HS-27A (cell line): ENCODE data around the gene ELMO1.

ENCODE experiments used
- DNase-seq: peaks from one replicate; pipeline ENCODE4 v3.0.0-alpha.2; 2012; ENCODE audit warnings: low read depth, missing footprints

Gene ELMO1

DNA sequence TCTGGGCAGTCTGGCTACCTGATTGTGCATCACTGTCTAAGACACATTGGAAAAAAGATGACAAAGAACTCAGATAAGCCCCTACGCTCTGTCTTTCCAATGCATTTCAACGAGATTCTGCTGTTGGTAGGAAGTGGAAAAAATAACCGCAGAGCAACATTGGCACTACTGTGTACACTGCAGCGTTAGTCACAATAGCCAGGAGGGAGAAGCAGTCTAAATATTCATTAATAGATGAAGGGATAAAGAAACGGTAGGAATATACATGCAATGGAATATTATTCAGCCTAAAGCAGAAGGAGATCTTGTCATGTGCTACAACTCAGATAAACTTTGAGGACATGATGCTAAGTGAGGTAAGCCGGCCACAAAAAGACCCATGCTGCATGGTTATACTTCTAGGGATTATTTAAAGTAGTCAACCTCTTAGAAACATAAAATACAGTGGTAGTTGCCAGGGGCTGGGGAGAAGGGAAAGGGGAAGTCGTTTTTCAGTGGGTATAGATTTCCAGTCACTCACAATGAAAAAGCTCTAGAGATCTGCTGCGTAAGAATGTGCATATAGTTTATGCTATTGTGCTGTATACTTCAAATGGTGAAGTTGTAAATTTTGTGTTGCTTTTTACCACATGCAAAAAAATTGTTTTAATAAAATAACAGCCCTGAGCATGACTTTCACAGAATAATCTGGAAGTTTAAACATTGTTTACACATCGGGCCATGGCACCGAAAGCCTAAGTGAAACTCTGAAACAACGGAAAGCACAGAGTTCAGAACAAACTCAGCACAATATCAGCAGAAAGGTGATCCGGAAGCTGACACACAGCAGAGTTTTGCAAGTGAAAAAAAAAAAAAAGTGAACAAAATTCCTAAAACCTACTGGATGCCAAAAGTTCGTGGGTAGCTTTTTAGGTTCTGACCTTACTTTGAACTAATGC lies 40.1 kb downstream of the ELMO1 start:
- no peak for DNase-seq

DNA sequence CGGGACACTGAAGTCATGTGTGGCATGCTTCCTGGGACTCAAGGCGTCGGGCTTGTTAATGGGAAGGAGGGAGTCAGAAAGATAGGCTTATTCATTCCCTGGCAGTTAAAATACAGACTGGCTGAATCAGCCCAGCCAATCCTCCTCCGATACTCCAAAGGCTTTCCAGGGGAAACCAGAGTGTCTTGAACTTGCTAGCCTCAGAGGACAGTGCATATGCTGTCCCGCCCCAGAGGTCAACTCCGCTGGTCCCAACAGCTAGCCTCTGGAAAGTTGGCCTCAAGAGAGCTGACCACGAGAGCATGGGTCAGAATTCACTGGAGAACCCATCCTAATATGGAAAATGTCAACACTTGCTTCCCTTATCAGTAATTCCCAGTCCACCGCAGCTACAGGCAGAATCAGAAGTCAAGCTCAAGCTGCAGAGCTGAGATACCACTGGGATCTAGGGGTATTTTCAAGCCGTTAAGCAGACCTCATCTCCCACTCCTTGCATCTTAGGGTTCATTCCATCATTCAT lies 43.0 kb downstream of the ELMO1 start:
- no peak for DNase-seq

DNA sequence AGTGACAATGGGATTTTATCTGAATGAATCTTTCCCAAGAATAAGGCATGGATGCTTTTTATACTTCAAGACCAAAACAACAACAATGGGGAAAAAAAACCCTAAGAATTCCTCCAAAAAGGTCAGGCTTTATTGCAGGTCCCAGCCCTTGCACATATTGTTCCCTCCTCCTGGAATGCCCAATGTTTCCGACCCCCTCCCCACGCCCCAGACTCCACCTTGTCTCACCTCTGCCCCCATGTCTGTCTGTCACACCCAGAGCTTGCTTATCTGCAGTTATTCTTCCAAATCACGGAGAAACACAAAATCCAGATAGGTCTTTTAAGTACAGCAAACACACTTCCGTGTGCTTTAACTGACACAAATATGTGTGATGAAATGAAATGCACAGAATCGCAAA lies 43.5 kb downstream of the ELMO1 start:
- no peak for DNase-seq

DNA sequence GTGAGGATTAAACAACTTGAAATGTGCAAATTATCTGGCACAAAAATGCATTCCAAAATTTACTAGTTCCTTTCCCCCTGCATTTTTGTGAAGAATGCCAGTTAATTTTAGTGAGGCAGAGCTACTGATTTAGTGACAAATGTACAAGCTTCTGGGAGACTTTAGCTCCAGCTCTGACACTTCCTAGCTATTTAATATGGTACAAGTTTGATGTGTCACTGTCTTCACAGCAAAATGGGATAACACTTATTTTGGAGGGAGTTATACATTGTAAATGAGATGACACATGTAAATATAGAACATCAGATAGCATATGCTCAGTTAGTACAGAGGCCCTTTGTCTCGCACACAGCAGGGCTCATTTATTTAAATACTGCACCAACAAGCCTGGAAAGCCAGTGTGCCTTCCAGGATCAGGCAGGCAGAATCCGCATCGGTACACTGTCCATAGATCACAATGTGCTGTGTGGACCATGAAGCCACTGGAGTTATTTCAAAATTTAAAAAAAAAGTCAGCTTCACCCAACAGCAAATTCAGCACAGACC lies 48.7 kb downstream of the ELMO1 start:
- no peak for DNase-seq

DNA sequence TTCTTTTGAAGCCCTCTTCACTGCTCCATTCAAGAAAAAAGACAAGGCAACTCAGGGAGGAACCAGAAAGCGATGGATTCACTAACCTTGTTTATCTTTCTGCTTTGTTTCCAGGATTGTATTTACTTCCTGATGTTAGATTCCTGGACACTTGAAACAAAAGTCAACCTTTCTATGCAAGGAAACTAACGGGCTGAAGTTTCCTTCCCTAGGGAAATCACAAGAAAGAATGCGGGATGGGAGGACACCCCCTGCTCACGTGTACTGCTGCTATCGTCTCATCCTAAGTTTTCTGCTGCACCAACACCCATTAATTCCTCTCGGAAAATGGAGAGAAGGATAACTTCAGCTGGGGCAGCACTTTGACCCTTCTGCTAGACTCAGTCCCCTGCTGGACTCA lies 50.3 kb downstream of the ELMO1 start:
- DNase-seq = no peak

DNA sequence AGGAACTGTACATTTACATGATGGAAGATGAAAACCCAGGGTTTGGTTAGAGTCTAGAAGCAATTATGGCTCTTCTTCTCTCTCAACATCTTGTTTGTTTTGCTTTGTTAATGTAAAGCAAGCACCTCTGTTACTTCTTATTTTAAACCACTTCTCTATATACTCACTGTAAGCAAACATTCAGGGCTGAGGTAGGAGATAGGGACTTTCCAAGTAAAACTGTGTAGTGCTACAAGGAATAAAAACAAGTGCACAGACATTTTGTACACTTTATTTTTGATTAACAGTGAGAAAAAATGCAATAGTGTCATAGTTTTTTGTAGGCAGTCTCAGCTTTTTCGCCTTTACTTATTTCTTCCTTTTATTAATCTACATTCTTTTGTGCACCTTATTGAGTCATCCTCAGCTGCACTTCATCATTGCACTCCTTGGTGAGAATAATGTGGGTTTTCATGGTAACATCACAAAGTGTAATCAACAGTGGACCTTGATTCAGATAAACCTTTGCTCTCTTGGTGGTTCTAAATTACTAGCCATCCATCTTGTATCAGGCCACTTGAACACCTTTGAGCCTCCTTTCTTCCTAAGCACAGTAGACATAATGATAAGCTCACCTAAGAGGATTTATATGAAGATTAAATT lies 52.9 kb downstream of the ELMO1 start:
- DNase-seq = no peak

DNA sequence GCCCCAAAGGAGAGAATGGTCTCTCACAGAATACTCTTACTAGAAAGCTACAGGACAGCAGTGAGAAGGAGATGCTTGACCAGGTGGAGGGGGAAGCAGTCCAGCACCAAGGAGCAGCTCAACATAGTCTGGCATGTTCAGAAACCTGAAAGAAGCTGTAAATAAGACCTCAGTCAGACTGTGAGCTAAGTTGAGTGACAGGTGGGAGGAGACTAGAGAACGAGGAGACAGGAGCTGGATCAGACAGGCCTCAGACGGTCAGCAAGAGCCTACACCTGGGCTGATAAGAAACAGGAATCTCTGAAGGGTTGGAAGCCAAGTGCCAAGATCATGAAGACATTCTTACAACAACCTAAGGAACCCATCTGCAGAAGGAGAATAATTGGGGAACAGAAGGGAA lies 54.5 kb downstream of the ELMO1 start:
- DNase-seq = no peak

DNA sequence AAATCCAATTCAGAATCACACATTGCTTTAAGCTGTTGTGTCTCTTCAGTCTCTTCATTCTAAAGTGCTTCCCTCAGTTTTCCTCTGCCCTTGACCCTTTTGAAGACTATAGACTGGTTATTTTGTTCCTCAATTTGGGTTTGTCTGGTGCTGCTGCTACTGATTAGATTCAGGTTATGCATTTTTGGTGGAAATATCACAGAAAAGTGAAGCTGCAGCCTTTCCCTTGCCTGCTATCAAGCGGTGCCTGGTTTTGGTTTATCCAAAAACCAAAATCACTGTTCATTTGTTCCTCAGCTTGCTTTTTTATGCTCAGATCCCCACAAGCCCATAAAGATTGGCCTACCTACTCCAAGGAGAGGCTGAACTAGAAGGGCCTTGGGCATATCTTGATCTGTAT lies 55.2 kb downstream of the ELMO1 start:
- no peak for DNase-seq

DNA sequence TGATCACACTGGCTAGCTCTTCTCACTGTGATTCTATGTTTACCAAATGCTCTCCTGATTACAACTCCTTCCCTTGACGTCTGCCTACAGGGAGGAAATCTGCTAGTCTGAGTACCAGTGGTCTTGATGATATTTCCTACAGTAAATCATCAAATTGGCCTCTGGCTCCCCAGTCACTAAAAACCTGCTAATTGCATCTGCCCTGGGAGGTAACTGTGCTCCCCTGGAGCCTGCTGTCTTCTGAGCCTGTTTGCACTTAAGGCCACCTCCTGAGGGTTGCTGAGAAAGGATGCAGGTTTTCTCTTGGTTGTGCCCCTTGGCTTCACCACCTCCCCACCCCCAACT lies 56.0 kb downstream of the ELMO1 start:
- no peak for DNase-seq

DNA sequence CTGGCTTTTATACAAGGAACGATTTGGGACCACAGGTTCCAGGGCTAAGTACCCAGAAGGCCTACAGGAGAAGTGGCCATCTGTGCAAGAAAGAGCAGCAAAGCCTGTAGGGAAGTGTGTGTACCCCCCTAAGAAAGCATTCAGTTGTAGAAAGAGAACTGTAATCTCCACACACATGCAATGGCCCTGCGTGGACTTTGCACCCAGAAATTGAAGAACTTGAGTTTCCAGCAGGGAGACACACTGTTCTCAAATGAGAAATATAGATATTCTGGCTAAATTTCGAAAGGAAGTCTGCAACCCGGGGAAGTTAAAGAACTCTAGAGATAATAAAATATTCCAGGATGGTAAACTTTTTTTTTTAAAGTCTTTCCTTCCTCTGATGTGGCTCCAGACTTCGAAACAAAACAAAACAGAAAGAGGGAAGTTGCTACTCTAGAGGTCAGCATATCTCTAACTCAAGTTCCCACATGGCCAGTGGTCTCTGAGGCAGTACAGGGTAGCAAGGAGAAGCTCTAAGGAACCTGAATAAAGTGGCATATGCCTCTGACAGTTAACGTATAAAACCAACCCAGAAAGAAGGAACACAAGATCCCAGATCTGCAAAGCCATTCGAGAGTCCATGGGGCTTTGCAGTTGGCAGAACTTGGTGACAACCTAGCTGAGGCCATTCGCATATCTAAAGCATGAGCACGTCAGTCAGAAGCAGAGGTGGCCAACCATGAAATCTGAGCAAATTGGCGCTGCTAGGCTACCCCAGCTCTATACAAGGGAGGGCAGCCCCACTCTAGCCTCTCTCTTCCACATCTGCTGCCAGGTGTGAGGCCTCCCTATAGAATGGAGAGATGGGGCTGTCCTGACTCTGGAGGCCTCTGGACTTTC lies 56.6 kb downstream of the ELMO1 start:
- no peak for DNase-seq

DNA sequence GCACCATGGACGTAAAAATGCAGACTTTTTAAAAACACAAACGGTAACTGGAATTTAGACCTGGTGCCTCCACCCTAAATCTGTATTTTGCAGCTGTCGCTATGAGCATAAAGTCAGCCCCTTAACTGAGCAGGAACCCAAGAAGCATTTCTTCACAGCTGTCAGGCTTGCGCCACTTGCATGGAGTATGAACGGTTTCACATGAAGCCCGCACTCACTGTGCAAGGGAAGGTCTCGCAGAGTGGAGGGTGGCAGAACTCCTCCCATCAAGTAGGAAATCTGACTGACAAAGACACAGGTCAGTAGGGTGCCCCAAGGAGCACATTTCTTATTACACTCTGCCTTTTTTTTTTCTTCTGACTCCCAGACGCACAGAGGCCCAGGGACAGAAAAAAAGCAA lies 58.5 kb downstream of the ELMO1 start:
- no peak for DNase-seq

DNA sequence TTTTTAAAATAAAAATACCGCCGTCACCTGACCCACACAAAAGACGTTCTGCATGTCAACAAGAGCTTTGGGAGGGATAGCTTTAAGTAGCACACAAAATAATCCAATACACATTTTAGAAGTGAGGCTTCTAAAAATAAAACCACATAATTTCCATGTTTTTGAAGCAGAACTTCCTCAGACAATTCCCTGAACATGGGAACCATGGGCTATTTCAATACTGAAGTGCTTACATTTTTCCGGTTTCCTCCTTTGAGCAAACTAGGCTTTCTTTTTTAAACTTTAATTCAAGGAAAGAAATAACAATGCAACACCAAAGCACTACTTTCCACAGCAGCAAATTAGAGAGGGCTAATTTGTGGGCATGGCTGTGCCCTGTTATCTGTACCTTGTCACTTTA lies 59.9 kb downstream of the ELMO1 start:
- DNase-seq = no peak

DNA sequence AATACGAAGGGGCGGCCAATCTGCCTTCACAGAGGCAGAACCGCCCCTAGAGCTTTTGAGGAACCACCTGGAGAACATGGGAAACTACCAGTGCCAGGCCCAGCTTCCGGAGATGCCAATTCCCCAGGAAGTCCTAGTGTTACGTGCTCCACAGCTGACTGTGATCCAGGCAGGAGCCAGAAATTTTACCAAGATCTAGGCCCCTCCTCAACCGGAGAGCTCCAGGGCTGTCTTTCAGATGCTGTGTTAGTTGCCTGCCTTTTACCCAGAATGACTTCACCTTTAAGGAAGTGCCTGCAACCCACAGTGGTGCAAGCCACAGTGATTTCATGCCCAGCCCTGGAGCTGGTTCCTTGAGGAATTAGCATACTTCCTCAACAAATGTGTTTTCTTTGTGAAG lies 62.9 kb downstream of the ELMO1 start:
- no peak for DNase-seq

DNA sequence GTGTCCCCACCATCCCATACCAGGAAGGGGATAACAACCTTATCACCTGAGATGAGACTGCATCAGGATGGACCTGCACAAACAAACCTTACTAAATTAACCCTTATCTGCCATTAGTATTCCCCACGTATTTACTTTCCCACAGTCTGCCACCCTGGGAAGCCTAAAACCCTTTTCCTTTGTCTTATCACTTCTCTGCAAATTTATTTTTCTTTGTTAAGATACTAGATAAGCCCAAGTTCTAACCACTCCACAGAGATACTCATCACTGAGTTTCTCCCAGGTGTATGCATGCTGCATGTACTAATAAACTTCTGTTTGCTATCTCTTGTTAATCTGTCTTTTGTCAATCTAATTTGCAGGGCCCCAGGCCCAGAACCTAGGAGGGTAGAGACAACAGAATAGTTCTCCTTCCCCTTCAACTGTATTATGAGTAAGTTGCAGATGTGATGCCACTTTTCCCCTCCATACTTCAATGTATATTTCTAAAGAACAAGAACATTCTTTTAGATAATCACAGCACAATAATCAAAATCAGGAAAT lies 66.0 kb downstream of the ELMO1 start:
- DNase-seq = no peak

DNA sequence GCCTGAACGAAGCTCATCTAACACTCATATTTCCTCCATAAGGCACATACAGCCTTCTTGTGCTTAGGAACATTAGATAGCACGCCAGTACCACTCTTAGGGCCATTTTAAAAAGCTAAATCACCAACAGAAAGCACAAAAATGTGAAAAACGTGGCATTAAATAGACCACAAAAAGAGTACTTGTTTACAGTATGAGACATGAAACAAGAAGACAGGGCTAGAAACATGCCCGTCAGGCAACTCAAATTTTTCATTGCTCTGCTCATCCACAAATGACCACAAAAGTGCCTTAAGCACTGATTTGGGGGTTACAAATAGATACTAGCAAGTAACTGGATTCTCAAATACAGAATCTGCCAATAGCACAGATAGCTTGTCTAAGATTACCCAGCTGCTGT lies 67.8 kb downstream of the ELMO1 start:
- no peak for DNase-seq

DNA sequence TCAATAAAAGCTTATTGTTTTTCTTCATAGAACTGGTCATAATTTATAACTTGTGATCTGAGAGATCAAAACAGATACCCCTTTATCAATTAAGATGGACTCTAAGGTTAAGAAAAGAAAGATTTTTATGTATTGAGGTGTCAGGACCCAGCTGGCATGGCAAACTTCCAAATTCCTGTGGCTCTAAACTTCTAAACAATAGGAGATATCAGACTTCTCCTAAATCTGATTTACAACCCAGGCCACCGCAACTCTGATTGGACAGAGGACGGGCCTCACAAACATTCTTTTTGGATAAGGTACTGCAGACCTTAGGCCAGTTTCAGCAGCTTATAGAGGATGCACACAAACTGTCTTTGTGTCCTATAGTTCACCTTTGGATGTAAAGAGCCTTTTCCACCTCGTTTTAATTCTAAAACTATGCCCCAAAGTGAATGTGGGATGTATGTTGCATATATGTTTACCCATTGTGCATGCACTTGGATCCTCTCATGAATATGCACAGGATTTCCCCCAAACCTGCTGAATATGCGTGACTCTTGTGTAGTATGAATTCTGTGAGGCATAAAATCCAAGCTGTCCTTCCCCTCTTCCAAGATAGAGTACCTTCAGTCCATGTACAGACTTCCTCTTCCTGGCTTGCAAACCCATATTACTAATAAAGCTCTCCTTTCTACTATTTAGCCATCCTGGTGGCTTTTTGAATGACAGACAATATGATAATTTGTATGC lies 69.0 kb downstream of the ELMO1 start:
- DNase-seq = no peak

DNA sequence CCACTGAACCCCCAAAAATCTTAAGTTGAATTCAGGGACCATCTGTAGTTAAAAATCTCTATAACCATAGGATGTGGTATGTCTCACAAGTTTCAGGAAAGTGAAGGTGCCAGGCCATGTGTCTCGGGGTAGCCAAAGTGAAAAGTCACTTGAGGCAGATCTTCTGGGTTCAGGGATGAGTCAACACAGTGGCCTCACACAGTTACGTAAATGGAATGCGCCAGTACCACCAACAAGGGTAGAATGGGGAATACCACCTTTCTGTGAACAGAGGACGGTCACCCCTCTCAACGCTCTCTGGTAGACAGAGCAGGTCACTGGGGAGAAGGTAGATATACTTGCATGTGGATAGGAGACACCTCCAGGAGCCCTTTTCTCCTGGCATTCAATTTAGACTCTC lies 71.4 kb downstream of the ELMO1 start:
- no peak for DNase-seq

DNA sequence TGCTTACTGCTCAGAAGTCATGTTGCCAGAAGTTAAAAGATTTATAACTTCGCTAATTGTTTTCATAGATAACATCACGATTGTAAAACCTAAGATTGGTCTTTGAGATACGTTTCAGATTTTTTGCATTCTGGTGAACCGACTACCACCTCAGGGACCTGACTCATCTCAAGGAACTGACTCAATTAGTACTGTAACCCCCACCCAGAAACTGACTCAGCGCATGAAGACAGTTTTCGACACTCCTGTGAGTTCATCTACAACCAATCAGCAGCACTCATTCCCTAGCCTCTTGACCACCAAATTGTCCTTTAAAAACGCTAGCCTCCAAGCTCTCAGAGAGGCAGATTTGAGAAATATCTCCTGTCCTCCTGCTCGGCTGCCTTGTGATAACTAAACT lies 72.3 kb downstream of the ELMO1 start:
- DNase-seq = no peak

DNA sequence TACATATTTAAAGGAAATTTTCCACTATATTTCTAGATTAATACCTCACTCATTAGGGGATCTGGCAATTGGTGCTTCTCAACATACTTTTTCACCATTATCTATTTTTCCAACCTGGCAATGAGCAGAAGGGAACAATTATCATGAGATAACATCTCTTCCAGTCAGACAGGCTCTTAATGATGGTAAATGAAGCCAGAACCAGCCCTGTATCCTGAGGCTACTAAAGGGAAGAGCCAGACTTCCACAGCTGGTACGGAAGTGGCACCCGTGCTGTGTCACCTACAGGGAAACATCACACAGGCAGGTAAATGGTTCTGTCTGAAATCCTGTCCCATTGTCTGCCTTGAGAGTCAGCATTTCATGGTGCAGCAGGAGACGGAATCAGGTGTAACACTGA lies 75.9 kb downstream of the ELMO1 start:
- no peak for DNase-seq

DNA sequence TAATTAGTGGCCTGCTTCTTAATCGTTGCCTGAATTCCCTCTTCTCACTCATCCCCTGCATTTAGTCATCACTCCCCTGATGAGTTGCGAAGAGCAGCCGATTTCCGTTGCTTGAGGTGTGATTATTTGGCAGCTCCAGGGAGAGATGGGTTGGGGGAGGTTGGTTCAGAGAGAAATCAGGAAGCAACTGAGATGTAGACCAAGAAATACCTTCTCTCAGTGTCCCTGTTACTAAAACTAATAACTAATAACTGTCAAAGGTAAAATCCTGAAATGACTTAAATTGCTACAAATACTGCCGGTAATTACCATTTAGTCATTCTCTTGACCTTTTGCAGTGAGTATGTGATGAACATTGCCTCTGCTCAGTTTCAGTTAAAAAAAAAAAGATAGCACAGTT lies 76.9 kb downstream of the ELMO1 start:
- DNase-seq = no peak

DNA sequence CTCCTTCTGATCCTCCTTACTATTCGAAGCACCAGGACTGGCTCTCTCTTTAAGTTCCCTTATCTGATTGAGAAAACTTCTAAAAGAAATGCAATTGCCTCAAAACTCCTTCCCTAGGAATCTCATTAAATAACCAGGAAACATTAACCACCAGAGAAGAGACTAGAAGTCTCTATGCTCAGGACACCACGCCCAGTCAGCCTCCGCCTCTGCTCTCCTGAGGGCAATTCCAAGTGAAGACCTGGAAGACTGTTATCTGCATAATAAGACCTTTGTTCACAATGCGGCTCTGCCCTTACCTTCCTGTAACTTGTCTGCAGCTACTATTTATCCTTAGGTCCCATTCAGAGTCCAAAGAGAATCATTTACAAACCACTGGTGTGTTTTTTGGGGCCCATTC lies 78.8 kb downstream of the ELMO1 start:
- no peak for DNase-seq
